Astrocyte (in vitro differentiated cells and primary cell): Measurements from ENCODE around the gene COL4A4.

ENCODE experiments used
- EZH2 ChIP-seq: IDR thresholded peaks from 2 replicates; pipeline ENCODE4 v1.6.1; 2012; ENCODE audit warnings: mild to moderate bottlenecking, low read length, inconsistent platforms; ENCODE audit not compliant: insufficient read depth
- TF ChIP-seq, protein P1 (sequence below): IDR thresholded peaks from 2 replicates; pipeline ENCODE4 v1.5.1; 2011; ENCODE audit warnings: low read depth, mild to moderate bottlenecking, inconsistent platforms, low read length, moderate library complexity; ENCODE audit not compliant: insufficient read depth

- TF ChIP-seq, protein P1, sequence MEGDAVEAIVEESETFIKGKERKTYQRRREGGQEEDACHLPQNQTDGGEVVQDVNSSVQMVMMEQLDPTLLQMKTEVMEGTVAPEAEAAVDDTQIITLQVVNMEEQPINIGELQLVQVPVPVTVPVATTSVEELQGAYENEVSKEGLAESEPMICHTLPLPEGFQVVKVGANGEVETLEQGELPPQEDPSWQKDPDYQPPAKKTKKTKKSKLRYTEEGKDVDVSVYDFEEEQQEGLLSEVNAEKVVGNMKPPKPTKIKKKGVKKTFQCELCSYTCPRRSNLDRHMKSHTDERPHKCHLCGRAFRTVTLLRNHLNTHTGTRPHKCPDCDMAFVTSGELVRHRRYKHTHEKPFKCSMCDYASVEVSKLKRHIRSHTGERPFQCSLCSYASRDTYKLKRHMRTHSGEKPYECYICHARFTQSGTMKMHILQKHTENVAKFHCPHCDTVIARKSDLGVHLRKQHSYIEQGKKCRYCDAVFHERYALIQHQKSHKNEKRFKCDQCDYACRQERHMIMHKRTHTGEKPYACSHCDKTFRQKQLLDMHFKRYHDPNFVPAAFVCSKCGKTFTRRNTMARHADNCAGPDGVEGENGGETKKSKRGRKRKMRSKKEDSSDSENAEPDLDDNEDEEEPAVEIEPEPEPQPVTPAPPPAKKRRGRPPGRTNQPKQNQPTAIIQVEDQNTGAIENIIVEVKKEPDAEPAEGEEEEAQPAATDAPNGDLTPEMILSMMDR: no peak
- no peak for TF ChIP-seq EZH2
These were observed 132.6 kb downstream of the COL4A4 start for GRCh38 chr2:227031379-227031778.
